Inflammatory macrophage treated with lipopolysaccharide for 4 hours (primary cell): ENCODE data around the gene SCP2.

Experiments
- DNase-seq: peaks from one replicate; pipeline ENCODE4 v3.0.0-alpha.2; 2020

SCP2 gene

GRCh38 chr1:53069663-53070327 is 142.7 kb downstream of the SCP2 start:
- DNase-seq, result no peak

- no peak for DNase-seq
These were observed 143.5 kb downstream of the SCP2 start for GRCh38 chr1:53070621-53071020.

- no peak for DNase-seq
These were observed 144.2 kb downstream of the SCP2 start for GRCh38 chr1:53071167-53071865.

GRCh38 chr1:53071915-53072314 is 144.8 kb downstream of the SCP2 start:
- no peak for DNase-seq

GRCh38 chr1:53073287-53073686 is 146.2 kb downstream of the SCP2 start:
- no peak for DNase-seq

GRCh38 chr1:53073868-53074311 is 146.8 kb downstream of the SCP2 start:
- no peak for DNase-seq

- DNase-seq, result no peak
These were observed 147.5 kb downstream of the SCP2 start for GRCh38 chr1:53074313-53075154.

- no peak for DNase-seq
These were observed 148.1 kb downstream of the SCP2 start for GRCh38 chr1:53075206-53075605.

GRCh38 chr1:53075761-53076163 is 148.7 kb downstream of the SCP2 start:
- DNase-seq, result no peak

GRCh38 chr1:53076165-53076564 is 149.1 kb downstream of the SCP2 start:
- DNase-seq, result no peak

GRCh38 chr1:53076721-53077598 is 149.9 kb downstream of the SCP2 start:
- no peak for DNase-seq

- no peak for DNase-seq
These were observed 150.5 kb downstream of the SCP2 start for GRCh38 chr1:53077599-53077965.

GRCh38 chr1:53078333-53079101 is 151.4 kb downstream of the SCP2 start:
- no peak for DNase-seq

- DNase-seq, result no peak
These were observed 152.2 kb downstream of the SCP2 start for GRCh38 chr1:53079251-53079650.

GRCh38 chr1:53080041-53080440 is 153.0 kb downstream of the SCP2 start:
- DNase-seq, result no peak

- no peak for DNase-seq
These were observed 153.7 kb downstream of the SCP2 start for GRCh38 chr1:53080769-53081168.

GRCh38 chr1:53081384-53082066 is 154.4 kb downstream of the SCP2 start:
- no peak for DNase-seq

GRCh38 chr1:53082826-53083455 is 155.9 kb downstream of the SCP2 start:
- DNase-seq, result no peak

- no peak for DNase-seq
These were observed 156.8 kb downstream of the SCP2 start for GRCh38 chr1:53083636-53084588.

GRCh38 chr1:53084589-53084971 is 157.5 kb downstream of the SCP2 start:
- no peak for DNase-seq
